GM12865 (cell line): Measurements from ENCODE around the gene SF3B3.

Experiments used
- DNase-seq: peaks from one replicate; pipeline ENCODE4 v3.0.0; 2010; ENCODE audit warnings: low read depth
- H3K4me3 ChIP-seq: 2 replicates; pipeline ENCODE4 v1.5.1; 2011; ENCODE audit warnings: mild to moderate bottlenecking, low read depth, low read length, control low read depth
- TF ChIP-seq, protein P1 (sequence below): IDR thresholded peaks from 2 replicates; pipeline ENCODE4 v1.5.1; 2011; ENCODE audit warnings: low read length, control low read depth, low read depth, inconsistent platforms; ENCODE audit not compliant: insufficient read depth; ENCODE audit errors: missing control alignments

SF3B3 gene

DNA sequence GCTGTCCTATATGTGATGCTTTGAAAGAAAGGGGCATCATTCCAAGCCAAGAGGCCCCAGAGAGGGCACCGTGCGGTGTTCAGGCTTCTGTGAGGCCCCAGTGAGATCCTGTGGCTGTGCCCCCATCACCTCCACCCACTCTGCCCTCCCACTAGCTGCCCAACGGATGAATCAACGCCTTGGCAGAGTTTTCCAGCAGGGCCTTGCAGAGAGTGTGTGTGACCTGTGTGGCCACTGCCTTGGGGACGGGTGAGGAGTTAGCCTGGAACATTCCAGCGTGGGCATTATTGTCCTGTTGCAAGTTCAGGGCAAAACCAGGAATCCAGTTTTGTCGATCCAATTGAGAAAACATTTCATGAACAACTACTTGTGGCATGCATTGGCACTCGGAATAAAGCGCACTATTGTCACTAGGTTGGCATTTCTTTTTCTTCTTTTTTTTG is 53.7 kb downstream of the SF3B3 start:
- TF ChIP-seq, protein P1, sequence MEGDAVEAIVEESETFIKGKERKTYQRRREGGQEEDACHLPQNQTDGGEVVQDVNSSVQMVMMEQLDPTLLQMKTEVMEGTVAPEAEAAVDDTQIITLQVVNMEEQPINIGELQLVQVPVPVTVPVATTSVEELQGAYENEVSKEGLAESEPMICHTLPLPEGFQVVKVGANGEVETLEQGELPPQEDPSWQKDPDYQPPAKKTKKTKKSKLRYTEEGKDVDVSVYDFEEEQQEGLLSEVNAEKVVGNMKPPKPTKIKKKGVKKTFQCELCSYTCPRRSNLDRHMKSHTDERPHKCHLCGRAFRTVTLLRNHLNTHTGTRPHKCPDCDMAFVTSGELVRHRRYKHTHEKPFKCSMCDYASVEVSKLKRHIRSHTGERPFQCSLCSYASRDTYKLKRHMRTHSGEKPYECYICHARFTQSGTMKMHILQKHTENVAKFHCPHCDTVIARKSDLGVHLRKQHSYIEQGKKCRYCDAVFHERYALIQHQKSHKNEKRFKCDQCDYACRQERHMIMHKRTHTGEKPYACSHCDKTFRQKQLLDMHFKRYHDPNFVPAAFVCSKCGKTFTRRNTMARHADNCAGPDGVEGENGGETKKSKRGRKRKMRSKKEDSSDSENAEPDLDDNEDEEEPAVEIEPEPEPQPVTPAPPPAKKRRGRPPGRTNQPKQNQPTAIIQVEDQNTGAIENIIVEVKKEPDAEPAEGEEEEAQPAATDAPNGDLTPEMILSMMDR = no peak
- DNase-seq = no peak
- no peak overlapping the region for H3K4me3 ChIP-seq

DNA sequence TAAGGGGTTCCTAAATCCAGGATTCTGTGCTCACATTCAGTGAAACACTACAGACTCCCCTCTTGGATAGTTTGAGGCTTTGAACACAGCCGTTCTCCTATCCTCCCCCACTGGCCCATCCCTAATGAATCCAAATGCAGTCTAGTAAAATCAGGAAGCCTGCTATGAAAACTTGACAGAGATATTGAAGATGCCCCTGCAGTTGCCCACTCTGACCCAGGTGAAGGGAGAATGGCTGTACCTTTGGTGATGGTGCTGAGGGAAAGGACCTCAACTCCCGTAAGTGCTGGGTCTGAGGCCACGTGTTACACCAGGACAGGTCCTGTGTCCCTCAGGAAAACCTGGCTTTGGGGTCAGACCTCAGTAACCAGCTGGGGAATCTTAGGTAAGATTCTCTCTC is 54.4 kb downstream of the SF3B3 start:
- TF ChIP-seq, protein P1 = no peak
- no peak for DNase-seq
- H3K4me3 ChIP-seq = no peak overlapping the region

DNA sequence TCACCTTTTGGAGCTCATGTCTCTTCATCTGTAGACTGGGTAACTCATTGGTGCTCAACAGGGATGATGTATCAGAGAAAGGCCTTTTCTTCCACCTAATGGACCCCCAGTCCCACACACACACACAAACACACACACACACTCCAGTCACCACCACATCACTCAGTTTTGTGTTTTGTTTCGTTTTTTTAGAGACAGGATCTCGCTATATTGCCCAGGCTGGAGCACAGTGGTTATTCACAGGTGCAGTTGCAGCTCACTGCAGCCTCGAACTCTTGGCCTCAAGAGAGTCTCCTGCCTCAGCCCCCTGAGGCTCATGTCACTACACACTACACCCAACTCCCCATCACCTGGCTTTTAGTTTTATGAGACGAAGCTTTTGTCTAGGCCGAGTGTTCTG is 55.6 kb downstream of the SF3B3 start:
- TF ChIP-seq, protein P1 = no peak
- H3K4me3 ChIP-seq = no peak overlapping the region
- DNase-seq = no peak

DNA sequence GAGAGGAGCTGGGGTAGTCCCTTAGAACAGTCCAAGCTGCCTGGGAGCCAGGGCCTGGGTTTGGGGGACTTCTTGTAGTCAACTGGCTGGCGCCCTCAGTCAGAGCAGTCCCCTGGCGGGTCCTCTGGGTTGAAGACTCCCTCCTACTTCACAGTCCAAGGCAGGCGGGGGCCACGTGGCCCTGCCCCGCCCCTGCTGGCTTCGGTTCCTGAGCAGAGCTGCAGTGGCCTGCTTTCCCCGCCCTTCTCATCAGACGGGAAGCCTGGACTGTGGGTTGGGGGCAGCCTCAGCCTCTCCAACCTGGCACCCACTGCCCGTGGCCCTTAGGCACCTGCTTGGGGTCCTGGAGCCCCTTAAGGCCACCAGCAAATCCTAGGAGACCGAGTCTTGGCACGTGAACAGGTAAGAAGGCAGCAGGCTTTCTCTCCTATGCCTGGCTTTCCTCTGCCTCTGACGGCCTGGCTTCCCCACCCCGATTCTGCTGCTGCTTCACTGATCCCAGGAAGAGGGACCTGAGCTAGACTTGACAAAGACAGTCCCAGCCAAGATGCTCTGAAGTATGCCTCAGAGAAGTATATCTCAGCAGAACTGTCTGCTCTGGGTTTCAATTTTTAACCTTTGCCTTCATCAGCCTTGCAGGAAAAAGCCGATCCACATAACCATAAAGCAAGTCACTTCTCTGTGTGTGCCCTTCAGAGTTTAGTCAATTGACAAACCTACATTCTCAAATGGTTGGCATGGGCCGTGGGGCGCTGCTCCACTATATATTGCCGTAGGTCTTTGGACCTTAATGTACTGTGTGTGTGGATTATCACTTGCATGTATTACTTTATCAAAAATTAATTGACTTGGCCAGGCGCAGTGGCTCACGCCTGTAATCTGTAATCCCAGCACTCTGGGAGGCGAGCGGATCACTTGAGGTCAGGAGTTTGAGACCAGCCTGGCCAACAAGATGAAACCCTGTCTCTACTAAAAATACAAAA is 56.3 kb downstream of the SF3B3 start:
- no peak for DNase-seq
- no peak overlapping the region for H3K4me3 ChIP-seq
- TF ChIP-seq, protein P1 = no peak

DNA sequence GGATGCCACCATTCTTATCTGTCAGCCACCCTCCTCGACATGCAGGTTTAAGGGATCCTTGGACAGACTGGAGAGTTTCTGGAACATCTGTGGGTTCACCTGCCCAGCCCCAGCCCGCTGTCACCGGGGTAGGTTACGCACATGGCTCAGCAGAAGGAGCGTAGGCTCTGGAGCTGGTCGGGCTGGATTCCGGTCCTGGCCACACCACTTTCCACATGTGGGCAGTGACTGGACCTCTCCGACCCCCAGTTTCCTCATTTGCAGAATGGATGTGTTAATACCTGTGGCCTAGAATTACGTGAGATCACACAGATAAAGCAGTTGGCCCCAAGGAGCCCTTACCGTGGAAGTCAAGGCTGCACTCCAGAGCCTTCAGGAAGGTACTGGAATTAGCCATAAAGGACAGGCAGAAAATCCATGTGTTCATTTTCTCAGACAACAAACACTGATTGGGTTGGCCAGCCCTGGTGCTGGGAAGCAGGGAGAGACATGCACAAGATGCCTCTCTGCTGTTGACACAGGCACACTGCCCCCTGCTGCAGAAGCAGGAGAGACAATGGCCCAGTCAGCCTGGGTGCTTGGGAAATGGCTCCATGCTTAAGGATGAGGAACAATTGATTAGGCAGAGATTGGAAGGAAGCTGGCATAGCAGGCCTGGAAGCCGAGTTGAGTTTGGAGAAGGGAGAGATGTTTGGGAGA is 58.8 kb downstream of the SF3B3 start:
- DNase-seq = peak; percentile 40
- TF ChIP-seq, protein P1 = peak; percentile 36
- no peak overlapping the region for H3K4me3 ChIP-seq

DNA sequence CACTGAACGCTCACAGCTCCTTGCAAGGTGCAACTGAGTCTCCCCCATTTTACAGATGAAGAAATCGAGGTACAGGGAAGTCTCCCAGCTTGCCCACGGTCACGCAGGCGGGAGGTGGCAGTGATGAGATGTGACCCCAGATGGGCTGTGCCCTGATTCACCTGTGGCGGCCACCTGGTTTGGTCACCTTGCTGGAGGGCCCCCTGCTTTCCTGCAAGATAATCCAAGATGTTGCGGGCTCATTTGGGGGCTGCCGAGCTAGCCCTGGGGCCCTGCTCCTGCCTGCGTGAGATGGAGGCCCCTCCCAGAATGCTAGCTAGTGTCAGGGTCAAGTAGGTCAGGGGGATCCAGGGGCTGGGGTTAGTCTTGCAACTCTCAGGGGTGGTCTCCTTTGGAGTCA is 63.1 kb downstream of the SF3B3 start:
- no peak overlapping the region for H3K4me3 ChIP-seq
- TF ChIP-seq, protein P1 = no peak
- no peak for DNase-seq
